ENCODE measurements around the gene MTNR1B. TPM values are rescaled to one million over a fixed set of nuclear protein-coding genes. Genes with fewer than 3 reads are reported as not detected.

The MTNR1B gene
- total RNA-seq, 1 experiment from 2014 or later = not detected

- Mint-ChIP-seq H3K4me1 (ENCODE audit: low read depth, unreplicated experiment) (no peaks in the 10 kb centered on the region), H3K27ac (ENCODE audit: unreplicated experiment) (no peak overlapping the region), H3K4me3 (ENCODE audit: low read depth, unreplicated experiment) (no peak overlapping the region), H3K9me3 (ENCODE audit: low read depth, unreplicated experiment) (no peaks in the 10 kb centered on the region), H3K36me3 (ENCODE audit: insufficient read depth, unreplicated experiment) (no peaks in the 10 kb centered on the region), H3K27me3 (ENCODE audit: unreplicated experiment) (no peaks in the 10 kb centered on the region)
- no peak for DNase-seq
- CTCF ChIA-PET = no interaction called here
- intact Hi-C loops (cut with micrococcal nuclease; ENCODE audit: unreplicated experiment) = no loop called here
- TF ChIP-seq CTCF (IDR thresholded peaks at IDR 0.05; ENCODE audit: unreplicated experiment) = no peak
- no TSS peak for BruUV-seq (replicated peaks)
Observed at GRCh38 chr11:92977401-92977800, 8.0 kb downstream of the MTNR1B start.

GRCh38 chr11:92978271-92979111 lies 9.0 kb downstream of the MTNR1B start:
- Mint-ChIP-seq H3K9me3 (ENCODE audit: low read depth, unreplicated experiment) (peaks cover 2% of the 10 kb centered on the region), H3K27ac (ENCODE audit: unreplicated experiment) (no peak overlapping the region), H3K36me3 (ENCODE audit: insufficient read depth, unreplicated experiment) (no peaks in the 10 kb centered on the region), H3K27me3 (ENCODE audit: unreplicated experiment) (no peaks in the 10 kb centered on the region), H3K4me3 (ENCODE audit: low read depth, unreplicated experiment) (no peak overlapping the region), H3K4me1 (ENCODE audit: low read depth, unreplicated experiment) (no peaks in the 10 kb centered on the region)
- BruUV-seq (replicated peaks) = no TSS peak
- no peak for DNase-seq
- CTCF ChIA-PET = no interaction called here
- no peak for TF ChIP-seq CTCF (IDR thresholded peaks at IDR 0.05; ENCODE audit: unreplicated experiment)
- intact Hi-C loops (cut with micrococcal nuclease; ENCODE audit: unreplicated experiment) = no loop called here

GRCh38 chr11:92979176-92979575 lies 9.7 kb downstream of the MTNR1B start:
- Mint-ChIP-seq H3K27me3 (ENCODE audit: unreplicated experiment) (no peaks in the 10 kb centered on the region), H3K4me1 (ENCODE audit: low read depth, unreplicated experiment) (no peaks in the 10 kb centered on the region), H3K9me3 (ENCODE audit: low read depth, unreplicated experiment) (peaks cover 2% of the 10 kb centered on the region), H3K4me3 (ENCODE audit: low read depth, unreplicated experiment) (no peak overlapping the region), H3K27ac (ENCODE audit: unreplicated experiment) (no peak overlapping the region), H3K36me3 (ENCODE audit: insufficient read depth, unreplicated experiment) (no peaks in the 10 kb centered on the region)
- intact Hi-C loops (cut with micrococcal nuclease; ENCODE audit: unreplicated experiment) = no loop called here
- DNase-seq = no peak
- no peak for TF ChIP-seq CTCF (IDR thresholded peaks at IDR 0.05; ENCODE audit: unreplicated experiment)
- CTCF ChIA-PET = no interaction called here
- BruUV-seq (replicated peaks) = no TSS peak

GRCh38 chr11:92980312-92980711 lies 10.9 kb downstream of the MTNR1B start:
- no peak overlapping the region for H3K27ac Mint-ChIP-seq (ENCODE audit: unreplicated experiment)
- no peak overlapping the region for H3K4me3 Mint-ChIP-seq (ENCODE audit: low read depth, unreplicated experiment)
- H3K27me3 Mint-ChIP-seq (ENCODE audit: unreplicated experiment) = no peaks in the 10 kb centered on the region
- no peak for DNase-seq
- intact Hi-C loops (cut with micrococcal nuclease; ENCODE audit: unreplicated experiment) = no loop called here
- no peak for TF ChIP-seq CTCF (IDR thresholded peaks at IDR 0.05; ENCODE audit: unreplicated experiment)
- H3K4me1 Mint-ChIP-seq (ENCODE audit: low read depth, unreplicated experiment) = no peaks in the 10 kb centered on the region
- BruUV-seq (replicated peaks) = no TSS peak
- CTCF ChIA-PET = no interaction called here
- no peaks in the 10 kb centered on the region for H3K36me3 Mint-ChIP-seq (ENCODE audit: insufficient read depth, unreplicated experiment)
- peaks cover 2% of the 10 kb centered on the region for H3K9me3 Mint-ChIP-seq (ENCODE audit: low read depth, unreplicated experiment)

All from Calu3 (cell line).